Immature natural killer cell (primary cell): Measurements from ENCODE around the gene KAT14. TPM values are rescaled to one million over a fixed set of nuclear protein-coding genes. Genes with fewer than 3 reads are reported as not detected.
"Not testable (repeated sequence)": the region's sequence is repeated elsewhere in the genome, so short reads cannot be mapped to it uniquely, and the experiment has no call there.

ENCODE experiments used
- DNase-seq, 3 donors: peaks; one replicate each; pipeline ENCODE4 v3.0.0; 2022; ENCODE audit warnings: mixed read lengths in 1 of 3
- H3K27ac Mint-ChIP-seq, 6 donors: one replicate each; pipeline ENCODE4 v1.8.0; 2020; ENCODE audit warnings: mixed read lengths in 6 of 6, mild to moderate bottlenecking in 5 of 6, inconsistent platforms in 4 of 6, moderate library complexity in 3 of 6
- H3K27me3 Mint-ChIP-seq, 3 donors: one replicate each; pipeline ENCODE4 v1.8.0; 2020 to 2021; ENCODE audit warnings: low read depth in 3 of 3, mild to moderate bottlenecking in 3 of 3, mixed read lengths in 3 of 3, moderate library complexity in 3 of 3, inconsistent platforms in 1 of 3
- H3K36me3 Mint-ChIP-seq, 3 donors: one replicate each; pipeline ENCODE4 v1.8.0; 2020; ENCODE audit warnings: mixed read lengths in 3 of 3, inconsistent platforms in 2 of 3, mild to moderate bottlenecking in 2 of 3
- H3K4me1 Mint-ChIP-seq, 2 donors: one replicate each; pipeline ENCODE4 v1.8.0; 2020; ENCODE audit warnings: inconsistent platforms in 2 of 2, mild to moderate bottlenecking in 2 of 2, mixed read lengths in 2 of 2, moderate library complexity in 1 of 2
- H3K4me3 Mint-ChIP-seq, 5 donors: one replicate each; pipeline ENCODE4 v1.8.0; 2020; ENCODE audit warnings: mild to moderate bottlenecking in 5 of 5, mixed read lengths in 5 of 5, inconsistent platforms in 3 of 5, moderate library complexity in 3 of 5
- H3K9me3 Mint-ChIP-seq, 6 donors: one replicate each; pipeline ENCODE4 v1.8.0; 2020; ENCODE audit warnings: mild to moderate bottlenecking in 6 of 6, mixed read lengths in 6 of 6, inconsistent platforms in 4 of 6, moderate library complexity in 3 of 6
- polyA plus RNA-seq, 3 donors: library from polyadenylated mRNA; unstranded; fragments of 300-500 nt; fragmentation: Illumina TruSeq; gene quantifications; one replicate each; pipeline ENCODE4 v1.2.3, GENCODE V29; 2021

KAT14 gene, protein sequence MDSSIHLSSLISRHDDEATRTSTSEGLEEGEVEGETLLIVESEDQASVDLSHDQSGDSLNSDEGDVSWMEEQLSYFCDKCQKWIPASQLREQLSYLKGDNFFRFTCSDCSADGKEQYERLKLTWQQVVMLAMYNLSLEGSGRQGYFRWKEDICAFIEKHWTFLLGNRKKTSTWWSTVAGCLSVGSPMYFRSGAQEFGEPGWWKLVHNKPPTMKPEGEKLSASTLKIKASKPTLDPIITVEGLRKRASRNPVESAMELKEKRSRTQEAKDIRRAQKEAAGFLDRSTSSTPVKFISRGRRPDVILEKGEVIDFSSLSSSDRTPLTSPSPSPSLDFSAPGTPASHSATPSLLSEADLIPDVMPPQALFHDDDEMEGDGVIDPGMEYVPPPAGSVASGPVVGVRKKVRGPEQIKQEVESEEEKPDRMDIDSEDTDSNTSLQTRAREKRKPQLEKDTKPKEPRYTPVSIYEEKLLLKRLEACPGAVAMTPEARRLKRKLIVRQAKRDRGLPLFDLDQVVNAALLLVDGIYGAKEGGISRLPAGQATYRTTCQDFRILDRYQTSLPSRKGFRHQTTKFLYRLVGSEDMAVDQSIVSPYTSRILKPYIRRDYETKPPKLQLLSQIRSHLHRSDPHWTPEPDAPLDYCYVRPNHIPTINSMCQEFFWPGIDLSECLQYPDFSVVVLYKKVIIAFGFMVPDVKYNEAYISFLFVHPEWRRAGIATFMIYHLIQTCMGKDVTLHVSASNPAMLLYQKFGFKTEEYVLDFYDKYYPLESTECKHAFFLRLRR
- polyA plus RNA-seq = 10 to 100 TPM in 2 of 3 donors, 1 to 10 TPM in 1; 7.0 to 20.6 (median 10.5) TPM

DNA sequence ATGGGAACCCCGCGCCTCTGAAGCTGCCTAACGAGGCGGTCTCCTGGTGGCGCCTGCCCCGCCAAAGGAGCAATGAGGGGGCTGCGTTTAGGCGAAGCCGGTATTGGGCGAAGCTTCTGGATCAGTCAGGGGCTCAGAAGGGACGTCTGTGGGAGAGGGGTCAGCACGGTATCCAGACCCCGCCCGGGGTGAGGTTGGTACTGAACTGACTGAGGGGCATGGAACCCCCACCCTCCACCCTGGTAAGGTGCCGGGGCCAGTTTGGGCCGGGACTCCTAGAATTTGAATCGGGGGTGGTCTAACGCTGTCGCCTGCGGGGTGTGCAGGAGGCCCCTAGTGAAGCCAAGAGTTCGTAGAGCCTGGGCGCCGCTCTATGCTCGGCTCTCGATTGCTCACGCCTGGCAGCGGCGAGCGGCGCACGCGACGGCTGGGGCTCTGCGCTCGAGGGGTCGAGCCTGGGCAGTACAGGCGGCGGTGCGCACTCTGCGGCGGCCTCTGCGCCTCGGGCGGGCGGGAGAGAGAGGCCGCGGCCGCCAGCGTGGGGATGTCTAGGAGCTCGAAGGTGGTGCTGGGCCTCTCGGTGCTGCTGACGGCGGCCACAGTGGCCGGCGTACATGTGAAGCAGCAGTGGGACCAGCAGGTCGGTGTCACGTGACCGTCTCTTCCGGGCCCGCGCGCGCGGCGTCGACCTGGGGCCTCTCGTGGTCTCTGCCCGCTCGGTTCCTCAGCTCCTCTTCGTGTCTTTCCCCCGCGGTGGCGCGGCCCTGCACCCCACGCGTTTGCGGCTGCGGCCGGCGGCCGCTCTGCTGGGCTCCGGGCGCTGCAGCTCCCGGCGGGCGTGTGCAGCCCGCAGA is at the start of gene KAT14, which contains the start of gene PET117:
KAT14 (plus strand) TSS at position 452 of the 854 bp plus-strand sequence. CDS start 4,798 bp downstream, outside the sequence.
PET117 (plus strand) TSS at position 452 of the 854 bp plus-strand sequence; CDS start at position 545, 93 bp downstream.
- Mint-ChIP-seq H3K36me3 (peaks cover 2 to 4% (median 4%) of the 10 kb centered on the region in 3 donors), H3K27me3 (peaks cover 0 to 15% (median 8%) of the 10 kb centered on the region in 3 donors), H3K27ac (peak within 1 kb of the TSS; percentile 80 to 93 (median 87)), H3K4me1 (peaks cover 27 to 37% of the 10 kb centered on the region in 2 donors), H3K9me3 (no peaks in the 10 kb centered on the region), H3K4me3 (peak within 1 kb of the TSS; percentile 88 to 91 (median 89))
- DNase-seq = peak; percentile 91 to 93 (median 93)

DNA sequence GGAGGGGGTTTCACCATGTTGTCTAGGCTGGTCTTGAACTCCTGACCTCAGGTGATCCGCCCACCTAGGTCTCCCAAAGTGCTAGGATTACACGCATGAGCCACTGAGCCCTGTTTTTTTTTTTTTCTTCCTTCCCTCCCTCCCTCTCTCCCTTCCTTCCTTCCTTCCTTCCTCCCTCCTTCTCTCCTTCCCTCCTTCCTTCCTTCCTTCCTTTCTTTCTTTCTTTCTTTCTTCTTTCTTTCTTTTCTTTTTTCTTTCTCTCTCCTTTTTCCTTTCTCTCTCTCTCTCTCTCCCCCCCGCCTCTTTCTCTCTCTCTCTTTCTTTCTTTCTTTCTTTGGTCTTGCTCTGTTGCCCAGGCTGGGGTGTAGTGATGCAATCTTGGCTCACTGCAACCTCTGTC is 49.4 kb upstream of the KAT14 start:
- not testable (repeated sequence) for H3K27me3 Mint-ChIP-seq, H3K4me3 Mint-ChIP-seq, H3K4me1 Mint-ChIP-seq, DNase-seq, H3K9me3 Mint-ChIP-seq, H3K36me3 Mint-ChIP-seq, H3K27ac Mint-ChIP-seq

DNA sequence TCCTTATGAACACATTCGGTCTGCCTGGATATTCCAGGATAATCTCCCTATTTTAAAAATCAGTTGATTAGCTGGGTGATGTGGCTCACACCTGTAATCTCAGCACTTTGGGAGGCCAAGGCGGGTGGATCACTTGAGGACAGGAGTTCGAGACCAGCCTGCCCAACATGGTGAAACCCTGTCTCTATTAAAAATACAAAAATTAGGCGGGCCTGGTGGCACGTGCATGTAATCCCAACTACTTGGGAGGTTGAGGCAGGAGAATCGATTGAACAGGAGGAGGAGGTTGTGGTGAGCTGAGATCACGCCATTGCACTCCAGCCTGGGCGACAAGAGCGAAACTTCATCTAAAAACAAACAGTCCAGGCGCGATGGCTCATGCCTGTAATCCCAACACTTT is 48.8 kb upstream of the KAT14 start:
- not testable (repeated sequence) for H3K4me1 Mint-ChIP-seq, DNase-seq, H3K9me3 Mint-ChIP-seq, H3K4me3 Mint-ChIP-seq, H3K27me3 Mint-ChIP-seq, H3K27ac Mint-ChIP-seq, H3K36me3 Mint-ChIP-seq

DNA sequence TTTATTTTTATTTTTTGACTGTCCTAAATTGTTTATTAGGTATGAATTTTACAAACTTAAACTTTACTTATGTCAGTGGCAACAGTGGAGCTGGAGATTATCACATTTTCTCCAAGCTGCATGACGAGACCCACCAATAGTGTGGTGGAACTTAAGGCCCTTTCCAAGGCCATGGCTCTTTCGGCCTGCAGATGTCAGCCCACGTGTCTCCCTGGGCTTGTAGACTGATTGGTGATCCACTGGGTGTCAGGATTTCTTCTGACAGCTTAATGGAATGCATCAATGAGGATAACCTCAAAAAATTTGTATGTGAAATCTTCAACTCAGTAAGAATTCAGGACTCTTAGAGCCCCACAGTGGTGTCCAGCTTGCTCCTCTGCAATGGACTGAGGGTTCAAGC is 47.6 kb upstream of the KAT14 start:
- Mint-ChIP-seq H3K4me3 (no peak overlapping the region), H3K36me3 (no peaks in the 10 kb centered on the region), H3K4me1 (no peaks in the 10 kb centered on the region), H3K27me3 (peaks cover 2 to 3% (median 2%) of the 10 kb centered on the region in 3 donors), H3K27ac (no peak overlapping the region), H3K9me3 (peaks cover 0 to 2% (median 0%) of the 10 kb centered on the region in 6 donors)
- DNase-seq = no peak

DNA sequence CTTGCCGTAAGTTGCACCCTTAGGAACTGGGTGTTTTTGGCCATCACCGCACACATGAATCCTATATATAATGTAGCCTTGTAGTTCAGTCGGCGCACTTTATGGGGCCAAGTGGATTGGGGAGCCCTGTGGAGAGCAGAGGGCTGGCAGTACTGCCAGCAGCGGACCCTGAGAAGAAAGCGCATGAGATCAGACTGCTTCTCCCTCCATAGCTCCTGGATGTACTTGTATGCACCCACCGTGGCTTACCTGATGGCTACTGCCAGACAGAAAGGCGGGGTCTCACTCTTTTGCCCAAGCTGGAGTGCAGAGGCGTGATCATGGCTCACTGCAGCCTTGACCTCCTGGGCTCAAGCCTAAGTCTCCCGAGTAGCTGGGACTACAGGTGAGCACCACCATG is 47.2 kb upstream of the KAT14 start:
- H3K27me3 Mint-ChIP-seq = peaks cover 2 to 3% (median 2%) of the 10 kb centered on the region in 3 donors

DNA sequence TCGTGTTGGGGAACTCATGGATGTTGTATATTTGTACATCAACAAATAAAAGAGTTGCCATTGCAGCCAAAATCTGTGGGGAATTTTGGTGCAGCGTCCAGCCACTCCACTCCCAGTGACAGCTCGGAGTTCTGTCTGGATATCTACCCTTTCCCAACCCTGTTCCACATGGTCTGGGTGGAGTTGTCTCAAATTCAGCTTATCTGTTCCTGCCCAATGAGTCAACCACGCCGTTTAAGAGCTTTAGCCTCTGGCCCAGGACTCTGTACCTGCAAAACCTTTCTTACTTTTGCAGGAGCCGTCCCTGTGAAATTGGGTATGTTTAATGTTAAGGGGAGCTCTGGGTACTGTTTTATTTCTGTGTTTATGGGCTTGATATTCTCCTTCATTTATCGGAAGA is 46.0 kb upstream of the KAT14 start:
- Mint-ChIP-seq H3K27ac (no peak overlapping the region), H3K27me3 (peaks cover 2 to 3% (median 2%) of the 10 kb centered on the region in 3 donors), H3K4me3 (no peak overlapping the region), H3K36me3 (no peaks in the 10 kb centered on the region), H3K4me1 (no peaks in the 10 kb centered on the region), H3K9me3 (peaks cover 0 to 2% (median 0%) of the 10 kb centered on the region in 6 donors)
- no peak for DNase-seq

More for the DNA sequence above, 47.2 kb upstream of the KAT14 start:
- no peaks in the 10 kb centered on the region for H3K36me3 Mint-ChIP-seq
- no peak overlapping the region for H3K4me3 Mint-ChIP-seq
- H3K4me1 Mint-ChIP-seq = no peaks in the 10 kb centered on the region
- H3K27ac Mint-ChIP-seq = no peak overlapping the region
- DNase-seq = no peak
- H3K9me3 Mint-ChIP-seq = peaks cover 0 to 2% (median 0%) of the 10 kb centered on the region in 6 donors

DNA sequence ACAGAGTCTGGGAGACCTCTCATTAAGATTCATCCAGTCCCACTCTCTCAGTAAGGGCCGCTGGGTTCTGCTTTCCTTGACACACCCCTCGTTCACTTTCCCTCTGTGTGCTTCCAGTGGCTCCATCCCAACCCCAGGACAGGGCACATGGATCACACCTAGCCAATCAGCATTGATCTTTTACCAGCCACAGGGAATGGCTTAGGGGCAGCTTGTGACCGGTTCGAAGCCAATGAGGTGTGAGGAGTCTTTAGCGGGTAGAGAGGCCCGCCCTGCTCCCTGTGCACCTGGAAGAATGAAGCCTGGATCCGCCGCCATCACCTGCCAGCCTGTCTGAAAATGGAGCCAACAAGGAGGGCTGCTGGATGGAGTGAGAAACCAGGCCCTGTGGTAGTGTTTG is 44.8 kb upstream of the KAT14 start:
- peaks cover 2 to 3% (median 2%) of the 10 kb centered on the region in 3 donors for H3K27me3 Mint-ChIP-seq
- H3K9me3 Mint-ChIP-seq = peaks cover 0 to 2% (median 0%) of the 10 kb centered on the region in 6 donors
- no peak overlapping the region for H3K4me3 Mint-ChIP-seq

DNA sequence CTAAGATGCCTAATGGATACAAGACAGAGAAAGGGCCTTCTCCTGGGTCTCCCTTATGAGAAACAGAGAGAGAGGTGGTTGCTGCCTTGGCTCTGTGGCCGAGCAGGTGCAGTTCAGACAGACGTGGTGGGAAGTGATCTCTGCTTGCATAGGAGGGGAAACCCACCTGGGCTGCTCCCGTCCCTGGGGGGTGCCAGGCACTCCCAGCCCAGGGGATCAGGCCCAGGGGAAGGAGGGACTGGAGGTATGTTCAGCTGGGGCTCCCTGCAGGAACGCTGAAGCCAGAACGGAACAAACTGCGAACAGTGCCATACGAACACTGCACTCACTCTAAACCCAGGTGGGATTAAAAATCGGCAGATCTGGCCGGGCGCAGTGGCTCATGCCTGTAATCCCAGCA is 44.3 kb upstream of the KAT14 start:
- no peak for DNase-seq
- Mint-ChIP-seq H3K27me3 (peaks cover 2 to 3% (median 2%) of the 10 kb centered on the region in 3 donors), H3K4me1 (no peaks in the 10 kb centered on the region), H3K27ac (no peak overlapping the region), H3K4me3 (no peak overlapping the region), H3K36me3 (no peaks in the 10 kb centered on the region), H3K9me3 (peaks cover 0 to 2% (median 0%) of the 10 kb centered on the region in 6 donors)

More for the DNA sequence above, 44.8 kb upstream of the KAT14 start:
- no peak overlapping the region for H3K27ac Mint-ChIP-seq
- no peaks in the 10 kb centered on the region for H3K36me3 Mint-ChIP-seq
- no peaks in the 10 kb centered on the region for H3K4me1 Mint-ChIP-seq
- DNase-seq = no peak

DNA sequence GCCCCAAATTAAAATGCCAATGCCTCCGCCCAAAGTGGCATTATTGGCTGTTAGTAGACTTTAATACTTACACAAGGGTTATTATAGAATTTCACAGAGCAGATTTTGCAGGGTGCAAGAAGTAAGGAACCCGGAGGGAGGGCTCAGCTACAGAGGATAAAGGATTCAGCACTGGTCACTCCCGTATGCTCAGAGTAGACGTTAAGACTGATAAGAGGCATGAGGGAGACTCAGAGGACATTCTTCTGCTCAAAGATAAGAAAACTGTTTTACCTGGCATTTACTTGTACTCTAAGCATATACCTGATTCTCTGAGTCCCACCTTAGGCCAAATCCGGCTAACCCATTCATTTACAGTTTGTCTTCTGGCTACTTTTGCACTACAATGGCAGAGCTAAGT is 43.5 kb upstream of the KAT14 start:
- no peaks in the 10 kb centered on the region for H3K36me3 Mint-ChIP-seq
- no peak overlapping the region for H3K27ac Mint-ChIP-seq
- no peak for DNase-seq
- H3K27me3 Mint-ChIP-seq = peaks cover 0 to 3% (median 2%) of the 10 kb centered on the region in 3 donors
- no peaks in the 10 kb centered on the region for H3K4me1 Mint-ChIP-seq
- H3K9me3 Mint-ChIP-seq = peaks cover 0 to 2% (median 0%) of the 10 kb centered on the region in 6 donors
- no peak overlapping the region for H3K4me3 Mint-ChIP-seq

DNA sequence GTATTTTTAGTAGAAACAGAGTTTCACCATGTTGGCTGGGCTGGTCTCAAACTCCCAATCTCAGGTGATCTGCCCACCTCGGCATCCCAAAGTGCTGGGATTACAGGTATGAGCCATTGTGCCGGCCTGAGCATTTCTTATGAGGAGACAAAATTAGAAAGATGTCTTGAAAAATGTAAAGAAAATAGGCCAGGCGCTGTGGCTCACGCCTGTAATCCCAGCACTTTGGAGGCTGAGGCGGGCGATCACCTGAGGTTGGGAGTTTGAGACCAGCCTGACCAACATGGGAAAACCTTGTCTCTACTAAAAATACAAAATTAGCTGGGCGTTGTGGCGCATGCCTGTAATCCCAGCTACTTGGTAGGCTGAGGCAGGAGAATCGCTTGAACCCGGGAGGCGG is 37.1 kb upstream of the KAT14 start:
- not testable (repeated sequence) for H3K4me1 Mint-ChIP-seq, DNase-seq, H3K36me3 Mint-ChIP-seq, H3K4me3 Mint-ChIP-seq, H3K27ac Mint-ChIP-seq, H3K27me3 Mint-ChIP-seq, H3K9me3 Mint-ChIP-seq

DNA sequence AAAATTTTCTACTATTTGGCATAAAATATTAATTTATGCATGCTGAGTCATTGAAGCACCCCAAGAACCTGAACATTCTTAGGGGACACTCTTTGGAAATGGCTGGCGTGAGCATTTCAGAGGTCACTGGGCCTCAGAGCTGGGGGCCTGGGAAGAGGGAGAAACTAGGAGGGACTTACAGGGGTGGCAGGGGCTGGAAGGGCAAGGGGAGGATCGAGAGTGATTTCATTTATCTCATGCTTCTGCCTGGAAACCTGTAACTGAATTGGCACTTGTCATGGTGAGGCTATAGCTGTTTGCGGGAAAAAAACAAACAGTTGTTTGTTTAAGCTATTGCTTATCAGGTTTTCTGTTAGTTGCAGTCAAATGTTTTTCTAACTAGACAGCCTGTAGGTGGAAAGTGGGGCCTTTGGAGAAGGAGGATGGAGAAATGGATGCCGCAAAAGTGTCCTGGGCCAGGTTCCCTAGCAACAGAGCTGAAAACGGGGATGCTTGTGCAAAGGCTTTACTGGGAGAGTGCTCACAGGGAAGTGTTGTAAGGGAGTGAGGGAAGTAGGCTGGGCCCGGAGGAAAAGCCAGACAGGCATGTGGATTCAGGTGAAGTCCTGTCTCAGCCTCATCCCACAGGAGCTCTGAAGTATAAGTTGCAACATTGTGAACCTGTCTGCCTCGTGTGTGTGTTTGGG is 36.4 kb upstream of the KAT14 start:
- Mint-ChIP-seq H3K27me3 (peaks cover 0 to 8% (median 2%) of the 10 kb centered on the region in 3 donors), H3K4me3 (no peak overlapping the region), H3K27ac (no peak overlapping the region), H3K36me3 (no peaks in the 10 kb centered on the region), H3K4me1 (no peaks in the 10 kb centered on the region), H3K9me3 (peaks cover 0 to 1% (median 0%) of the 10 kb centered on the region in 6 donors)
- no peak for DNase-seq

DNA sequence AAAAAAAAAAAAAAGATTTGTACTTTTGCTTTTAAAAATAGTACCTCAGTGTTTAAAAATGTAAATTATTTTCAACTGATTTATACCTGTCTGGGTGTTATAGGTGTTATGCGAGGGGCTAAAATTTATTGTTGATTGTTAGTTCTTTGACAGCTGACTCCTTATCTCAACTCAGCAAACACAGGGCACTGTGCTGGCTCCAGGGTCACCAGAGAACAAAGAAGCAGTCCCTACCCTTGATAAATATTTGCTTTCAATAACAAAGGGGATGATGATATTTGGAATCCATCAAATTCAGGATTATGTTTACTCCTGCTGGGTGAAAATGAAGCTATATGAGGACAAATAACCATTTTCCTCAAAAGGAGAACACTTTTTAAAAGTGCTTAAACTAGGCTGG is 34.2 kb upstream of the KAT14 start:
- Mint-ChIP-seq H3K4me3 (no peak overlapping the region), H3K27me3 (peaks cover 0 to 11% (median 2%) of the 10 kb centered on the region in 3 donors), H3K4me1 (no peaks in the 10 kb centered on the region), H3K27ac (no peak overlapping the region), H3K9me3 (peaks cover 0 to 1% (median 0%) of the 10 kb centered on the region in 6 donors), H3K36me3 (no peaks in the 10 kb centered on the region)
- no peak for DNase-seq

DNA sequence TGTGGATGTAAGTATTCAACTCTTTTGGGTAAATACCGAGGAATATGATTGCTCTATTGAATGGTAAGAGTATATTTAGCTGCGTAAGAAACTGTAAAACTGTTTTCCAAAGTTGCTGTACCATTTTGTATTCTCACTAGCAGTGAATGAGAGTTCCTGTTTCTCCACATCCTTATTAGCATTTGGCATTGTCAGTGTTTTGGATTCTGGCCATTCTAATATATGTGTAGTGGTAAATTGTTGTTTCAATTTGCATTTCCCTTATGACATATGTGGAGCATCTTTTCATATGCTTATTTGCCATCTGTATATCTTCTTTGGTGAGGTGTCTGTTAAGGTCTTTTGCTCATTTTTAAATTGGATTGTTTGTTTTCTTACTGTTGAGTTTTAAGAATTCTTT is 29.3 kb upstream of the KAT14 start:
- Mint-ChIP-seq H3K36me3 (no peaks in the 10 kb centered on the region), H3K9me3 (peaks cover 0 to 1% (median 0%) of the 10 kb centered on the region in 6 donors), H3K4me1 (no peaks in the 10 kb centered on the region), H3K27ac (no peak overlapping the region), H3K27me3 (peaks cover 0 to 9% (median 2%) of the 10 kb centered on the region in 3 donors), H3K4me3 (no peak overlapping the region)
- no peak for DNase-seq
